Right lobe of liver (tissue), 4 donors: ENCODE data around the gene SPTBN1.

ENCODE experiments used
- POLR2A ChIP-seq: fragments of 450-650 bp; IDR thresholded peaks from one replicate; pipeline ENCODE4 v1.6.1; 2017; ENCODE audit warnings: antibody characterized with exemption, mild to moderate bottlenecking
- TF ChIP-seq, protein P1 (sequence below), 4 donors: fragments of 200-600 bp in 3 of 4; fragments of 450-650 bp in 1 of 4; IDR thresholded peaks; one replicate each; pipeline versions ENCODE4 v1.5.1 to v1.8.0; 2016 to 2022; ENCODE audit warnings: antibody characterized with exemption in 4 of 4, mild to moderate bottlenecking in 2 of 4
- donor health status: DM: no; HTN: no; CAD: no.
- donor health status: DM: no; HTN: no; CAD: no.
- donor health status: DM: no; HTN: yes; CAD: no.

DNA sequence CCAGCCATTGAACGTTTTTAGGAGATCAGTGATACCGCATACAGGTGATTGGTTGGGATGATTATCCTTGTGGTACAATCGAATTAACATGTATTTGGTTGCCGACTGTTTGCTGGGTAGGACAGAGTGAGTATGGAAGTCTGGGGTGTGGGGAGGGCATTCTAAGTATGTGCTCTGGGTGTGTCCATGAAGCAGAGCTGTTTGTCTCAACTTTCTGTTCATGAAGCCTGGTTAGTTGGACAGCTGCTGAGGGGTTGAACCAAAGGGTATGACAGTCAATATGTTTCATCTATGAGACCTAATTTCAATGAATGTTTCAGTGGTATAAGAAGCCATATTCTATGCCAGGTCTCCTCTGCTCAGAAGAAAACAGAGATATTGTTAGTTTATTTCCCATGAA, 21.9 kb upstream of the SPTBN1 start:
- no peak for TF ChIP-seq POLR2A
- TF ChIP-seq, protein P1, sequence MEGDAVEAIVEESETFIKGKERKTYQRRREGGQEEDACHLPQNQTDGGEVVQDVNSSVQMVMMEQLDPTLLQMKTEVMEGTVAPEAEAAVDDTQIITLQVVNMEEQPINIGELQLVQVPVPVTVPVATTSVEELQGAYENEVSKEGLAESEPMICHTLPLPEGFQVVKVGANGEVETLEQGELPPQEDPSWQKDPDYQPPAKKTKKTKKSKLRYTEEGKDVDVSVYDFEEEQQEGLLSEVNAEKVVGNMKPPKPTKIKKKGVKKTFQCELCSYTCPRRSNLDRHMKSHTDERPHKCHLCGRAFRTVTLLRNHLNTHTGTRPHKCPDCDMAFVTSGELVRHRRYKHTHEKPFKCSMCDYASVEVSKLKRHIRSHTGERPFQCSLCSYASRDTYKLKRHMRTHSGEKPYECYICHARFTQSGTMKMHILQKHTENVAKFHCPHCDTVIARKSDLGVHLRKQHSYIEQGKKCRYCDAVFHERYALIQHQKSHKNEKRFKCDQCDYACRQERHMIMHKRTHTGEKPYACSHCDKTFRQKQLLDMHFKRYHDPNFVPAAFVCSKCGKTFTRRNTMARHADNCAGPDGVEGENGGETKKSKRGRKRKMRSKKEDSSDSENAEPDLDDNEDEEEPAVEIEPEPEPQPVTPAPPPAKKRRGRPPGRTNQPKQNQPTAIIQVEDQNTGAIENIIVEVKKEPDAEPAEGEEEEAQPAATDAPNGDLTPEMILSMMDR (IDR thresholded peaks at IDR 0.05): no peak
